ENCODE measurements around the gene PDE8B.

PDE8B gene

GRCh38 chr5:77232574-77233358 is 22.3 kb downstream of the PDE8B start:
- DNase-seq (ENCODE audit: low read depth), result peak; percentile 39

- DNase-seq (ENCODE audit: low read depth), result no peak
Observed at GRCh38 chr5:77235846-77236721, 25.6 kb downstream of the PDE8B start.

GRCh38 chr5:77239126-77239741 is 28.8 kb downstream of the PDE8B start:
- peak; percentile 6 for DNase-seq (ENCODE audit: low read depth)

- peak; percentile 18 for DNase-seq (ENCODE audit: low read depth)
Observed at GRCh38 chr5:77241444-77241843, 31.0 kb downstream of the PDE8B start.

- no peak for DNase-seq (ENCODE audit: low read depth)
Observed at GRCh38 chr5:77249475-77249874, 39.0 kb downstream of the PDE8B start.

DNA sequence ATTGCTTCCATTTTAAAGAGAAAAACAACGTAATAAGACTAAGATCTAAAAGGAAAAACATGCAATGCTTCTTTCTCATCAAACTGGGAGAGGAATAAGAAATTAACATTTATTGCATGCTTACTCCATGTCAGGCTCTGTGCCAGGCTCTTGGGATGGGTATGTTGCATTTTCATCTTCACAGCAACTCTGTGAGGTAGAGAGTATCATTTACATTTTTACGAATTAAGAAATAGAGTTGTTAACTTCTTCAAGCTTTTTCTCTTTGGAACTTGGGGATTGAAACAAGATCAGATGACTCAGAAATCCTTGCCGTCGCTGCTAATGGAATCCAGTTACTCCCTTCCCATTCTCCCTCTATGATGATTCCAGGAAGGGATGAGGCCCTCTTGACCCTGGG is 39.5 kb downstream of the PDE8B start:
- DNase-seq (ENCODE audit: low read depth), result no peak

DNA sequence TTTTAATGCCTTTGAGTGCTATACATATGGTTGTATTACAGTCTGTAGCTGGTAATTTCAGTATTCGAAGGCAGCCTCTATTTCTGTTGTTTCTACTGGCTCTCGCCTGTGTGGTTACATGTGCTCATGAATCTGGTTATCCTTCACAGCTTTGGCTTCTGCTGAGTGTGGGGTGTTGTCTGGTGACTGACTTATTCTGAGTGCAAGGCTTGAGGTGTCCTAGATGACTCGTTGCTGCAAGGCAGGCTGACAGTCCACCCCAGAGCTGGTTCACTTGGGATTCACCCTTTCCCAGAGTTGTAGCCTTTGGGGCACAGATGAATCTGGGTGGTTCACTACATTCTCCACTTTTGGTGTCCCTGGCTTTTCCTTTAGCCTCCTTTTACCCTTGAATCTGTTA is 41.4 kb downstream of the PDE8B start:
- no peak for DNase-seq (ENCODE audit: low read depth)

DNA sequence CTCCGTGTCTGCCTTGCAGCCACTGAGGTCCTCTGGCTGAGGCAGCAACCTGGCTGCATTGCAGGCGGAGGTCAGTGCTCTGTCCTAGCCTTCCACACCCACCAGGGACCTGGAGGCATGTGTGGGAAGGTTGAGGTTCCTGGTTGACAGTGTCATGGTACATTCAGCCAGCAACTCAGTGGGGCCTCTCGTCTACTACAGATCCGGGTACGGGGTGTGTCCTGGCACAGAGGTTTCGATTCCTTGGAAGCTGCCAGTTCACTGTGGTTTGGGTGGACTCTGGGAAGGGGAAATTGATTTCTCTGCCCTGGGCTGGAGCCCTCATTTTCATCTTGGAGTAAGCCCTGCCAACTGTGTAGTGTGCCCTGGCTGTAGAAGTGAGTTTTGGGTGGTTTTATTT is 45.1 kb downstream of the PDE8B start:
- DNase-seq (ENCODE audit: low read depth), result no peak

GRCh38 chr5:77256406-77256805 is 45.9 kb downstream of the PDE8B start:
- no peak for DNase-seq (ENCODE audit: low read depth)

DNA sequence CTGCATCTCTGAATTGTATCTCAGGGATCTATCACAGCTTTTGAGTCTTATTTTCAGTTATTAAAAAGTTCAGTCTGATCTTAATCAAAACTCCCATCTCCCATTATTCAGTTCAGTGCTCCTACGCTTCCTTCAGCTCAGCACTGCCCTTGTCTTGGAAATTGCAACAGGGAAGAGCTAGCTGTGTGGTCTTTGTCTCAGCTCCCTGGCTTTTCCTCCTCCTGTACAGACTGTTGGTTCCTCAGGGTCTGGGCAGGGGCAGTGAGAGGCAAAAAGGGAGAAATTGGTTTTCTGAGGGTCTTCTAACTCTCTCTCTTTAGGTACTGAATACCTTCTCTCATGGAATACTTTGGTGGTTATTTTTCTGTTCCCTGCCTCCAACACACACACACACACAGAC is 48.2 kb downstream of the PDE8B start:
- no peak for DNase-seq (ENCODE audit: low read depth)

DNA sequence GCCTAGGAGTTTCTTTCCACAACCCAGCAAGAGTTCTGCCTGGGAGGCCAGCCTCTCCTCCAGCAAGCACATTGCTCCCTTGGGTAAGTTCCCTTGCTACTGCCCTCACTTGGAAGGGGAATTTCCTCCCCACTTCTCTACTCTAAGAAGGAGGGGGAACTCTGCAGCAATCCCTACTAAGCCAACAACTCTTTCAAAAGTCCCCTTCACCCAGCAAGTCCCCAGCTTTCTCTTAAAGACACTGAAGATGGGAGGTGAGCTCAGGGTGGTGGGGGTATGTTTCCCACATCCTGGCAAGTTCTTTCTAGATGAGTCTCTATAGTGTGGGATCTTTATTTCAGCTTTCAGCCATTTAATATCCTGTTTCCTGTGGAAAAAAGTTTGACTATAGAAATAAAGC is 49.0 kb downstream of the PDE8B start:
- DNase-seq (ENCODE audit: low read depth), result peak; percentile 5

DNA sequence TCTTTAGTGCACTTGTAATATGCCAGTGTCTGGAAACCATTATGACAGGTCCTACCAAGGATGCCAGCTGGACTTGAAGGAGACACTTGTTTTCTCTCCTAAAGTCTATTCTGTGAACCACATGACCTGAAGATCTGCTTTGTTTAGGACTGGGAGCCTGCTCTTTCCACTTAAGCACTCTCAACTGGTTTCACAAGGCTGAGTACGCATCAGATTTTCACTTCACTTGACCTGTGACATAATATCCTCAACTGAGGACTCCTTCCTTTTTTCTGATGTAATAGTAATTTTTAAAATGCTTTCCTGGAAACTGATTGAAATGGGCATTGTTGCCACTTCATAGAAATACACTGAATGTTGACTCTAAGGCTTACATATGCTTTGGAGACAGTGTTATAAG is 52.2 kb downstream of the PDE8B start:
- no peak for DNase-seq (ENCODE audit: low read depth)

DNA sequence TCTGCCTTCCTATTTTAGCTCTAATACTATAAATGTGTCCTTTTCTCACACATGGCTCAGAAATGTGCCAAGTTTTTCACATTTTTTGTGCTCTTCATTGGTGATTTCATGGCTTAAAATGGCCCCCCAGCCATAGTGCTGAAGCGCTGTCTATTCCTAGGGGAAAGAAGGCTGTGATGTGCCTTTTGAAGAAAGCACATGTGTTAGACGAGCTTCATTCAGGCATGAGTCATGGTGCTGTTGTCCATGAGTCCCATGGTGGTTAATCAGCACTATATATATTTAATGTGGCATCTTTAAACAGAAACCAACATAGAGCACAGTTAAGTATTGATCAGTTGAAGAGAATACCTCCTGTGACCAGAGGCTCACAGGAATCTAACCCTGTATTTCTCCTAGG is 55.8 kb downstream of the PDE8B start:
- DNase-seq (ENCODE audit: low read depth), result peak; percentile 50

GRCh38 chr5:77267496-77267895 is 57.0 kb downstream of the PDE8B start:
- DNase-seq (ENCODE audit: low read depth), result no peak

- DNase-seq (ENCODE audit: low read depth), result peak; percentile 32
Observed at GRCh38 chr5:77272206-77272605, 61.7 kb downstream of the PDE8B start.

DNA sequence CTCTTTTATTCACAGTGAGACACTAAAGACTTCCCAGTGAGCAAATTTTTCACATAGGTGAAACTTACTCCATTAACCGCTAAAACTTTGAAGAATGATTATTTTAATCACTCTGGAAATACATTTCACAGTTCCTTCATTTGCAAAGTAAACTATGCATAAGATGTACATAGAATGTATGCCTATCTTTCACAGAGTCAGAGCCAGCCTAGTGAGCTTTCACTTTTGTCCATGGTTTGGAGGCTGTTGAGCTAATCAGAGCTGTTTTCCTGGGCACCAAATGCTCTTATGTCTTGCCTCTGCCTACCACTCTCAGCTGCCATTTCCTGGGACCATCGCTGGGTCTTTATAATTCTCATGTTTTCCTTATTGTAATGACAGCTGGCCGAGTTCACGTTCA is 67.3 kb downstream of the PDE8B start:
- DNase-seq (ENCODE audit: low read depth), result no peak

DNA sequence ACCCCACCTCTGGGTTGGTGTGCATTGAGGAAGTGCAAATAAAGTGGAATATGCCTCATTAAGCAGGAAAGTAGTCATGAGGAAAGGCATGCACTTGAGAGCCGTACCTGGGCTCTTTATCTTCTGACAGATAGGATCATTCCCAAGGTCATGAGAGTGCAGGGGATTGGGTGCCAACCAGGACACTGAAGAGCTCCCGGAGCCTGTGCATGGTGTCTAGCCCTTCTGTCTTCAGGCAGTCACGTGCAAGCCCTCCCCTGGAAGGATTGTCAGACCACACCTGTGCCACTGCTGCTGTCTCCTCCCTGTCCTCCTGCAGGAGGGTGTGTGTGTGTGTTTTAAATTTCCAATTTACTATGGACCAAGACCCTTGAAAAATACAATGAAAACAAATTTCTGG is 69.6 kb downstream of the PDE8B start:
- DNase-seq (ENCODE audit: low read depth), result no peak

GRCh38 chr5:77281969-77282336 is 71.5 kb downstream of the PDE8B start:
- no peak for DNase-seq (ENCODE audit: low read depth)

DNA sequence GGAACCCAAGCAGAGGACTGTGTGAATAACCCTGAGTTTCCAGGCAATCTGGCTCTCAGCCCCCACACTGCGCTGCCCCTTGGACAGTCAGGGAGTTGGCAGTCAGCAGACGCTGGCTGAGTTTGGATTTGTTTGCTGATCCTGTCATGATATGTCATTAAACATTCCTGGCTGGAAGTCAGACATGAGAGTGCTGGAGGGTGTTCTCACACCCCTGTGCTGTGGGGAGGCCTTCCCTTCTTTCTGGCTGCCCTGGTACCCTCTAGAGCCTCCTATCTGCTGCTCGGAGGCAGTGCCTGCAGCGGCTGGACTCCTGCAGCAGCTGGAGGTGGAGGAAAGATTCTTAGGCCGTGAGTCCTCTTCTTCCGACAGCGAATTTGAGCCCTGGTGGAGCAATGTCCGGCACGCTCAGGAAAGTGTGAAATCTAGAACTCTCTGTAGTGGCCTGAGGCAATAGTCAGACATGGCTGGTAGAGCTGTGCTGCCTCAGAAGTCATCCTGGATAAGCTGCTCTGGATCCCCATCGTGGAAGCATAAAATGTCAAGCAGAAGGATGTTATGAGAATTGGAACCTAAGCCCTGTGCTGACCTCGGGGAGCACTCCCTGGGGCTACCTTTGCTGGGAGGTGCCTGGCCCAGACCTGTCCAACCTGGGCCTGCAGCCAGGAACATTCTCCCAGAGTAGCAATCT is 72.0 kb downstream of the PDE8B start:
- peak; percentile 34 for DNase-seq (ENCODE audit: low read depth)

DNA sequence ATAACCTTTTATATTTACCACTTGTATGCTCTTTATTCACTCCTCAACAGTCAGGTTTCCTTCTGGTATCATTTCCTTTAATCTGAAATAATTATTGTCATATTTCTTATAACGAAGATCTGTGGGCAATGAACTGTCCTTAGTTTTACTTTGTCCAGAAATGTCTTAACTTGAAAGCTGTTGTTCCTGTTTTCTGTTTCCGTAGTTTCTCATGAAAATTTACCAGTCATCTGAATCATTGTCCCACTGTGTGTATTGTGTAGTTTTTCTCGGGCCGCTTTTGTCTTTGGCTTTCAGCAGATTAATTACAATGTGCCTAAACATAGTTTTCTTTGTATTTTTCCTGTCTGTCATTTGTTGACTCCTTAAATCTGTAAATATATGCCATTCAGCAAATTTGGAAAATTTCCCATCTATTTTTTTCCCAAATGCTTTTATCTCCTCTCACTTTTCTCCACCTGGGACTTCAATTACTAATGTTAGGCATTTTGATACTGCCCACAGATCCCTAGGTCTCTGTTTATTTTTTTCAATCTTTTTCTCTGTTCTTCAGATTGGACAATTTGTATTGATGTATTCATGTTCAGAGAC is 74.9 kb downstream of the PDE8B start:
- DNase-seq (ENCODE audit: low read depth), result no peak

DNA sequence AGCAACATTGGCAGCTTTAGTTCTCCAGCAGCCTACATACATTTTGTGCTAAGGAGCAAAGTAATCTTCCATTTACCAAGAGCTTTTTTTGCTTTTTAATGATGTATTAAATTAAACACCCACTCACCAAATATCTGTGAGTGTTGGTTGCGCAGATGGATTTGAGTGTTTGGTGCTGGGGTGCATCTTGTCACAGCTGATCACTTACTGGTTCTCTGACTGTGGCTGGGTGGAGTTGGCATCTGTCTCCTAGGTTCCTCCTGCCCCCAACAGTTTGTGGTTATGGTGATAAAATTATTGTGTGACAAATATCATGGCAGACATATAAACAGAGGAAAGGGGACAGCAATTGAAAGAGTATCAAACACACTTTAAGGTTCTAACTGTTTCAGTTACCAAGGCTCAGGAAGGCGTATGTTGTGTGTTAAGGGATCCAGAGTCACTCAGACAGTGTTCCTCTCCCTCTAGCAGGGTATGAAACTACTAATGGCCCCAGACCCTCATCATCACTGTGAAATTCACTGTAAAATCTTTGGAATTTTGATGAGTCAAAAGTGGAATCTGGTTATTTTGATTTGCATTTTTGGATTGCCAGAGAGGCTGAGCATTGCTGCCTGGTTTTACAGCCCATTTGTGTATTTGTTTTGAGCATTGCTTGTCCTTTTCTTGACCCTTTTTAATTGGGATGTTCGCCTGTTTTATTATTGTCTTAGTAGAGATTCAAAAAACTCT is 81.7 kb downstream of the PDE8B start:
- peak; percentile 43 for DNase-seq (ENCODE audit: low read depth)
